HG02798 (cell line): ENCODE results near the gene ST8SIA3.

Experiments used
- ATAC-seq: cut with Tn5 transposase; IDR thresholded peaks from one replicate; pipeline ENCODE4 v1.9.1; 2021; ENCODE audit warnings: mild to moderate bottlenecking; ENCODE audit not compliant: unreplicated experiment, poor library complexity

Gene ST8SIA3

GRCh38 chr18:57352271-57352701 lies at the start of gene ST8SIA3:
TSS of gene ST8SIA3 (plus strand) at chr18:57352557. CDS start at chr18:57352847, 290 bp downstream.
- ATAC-seq, result no peak

GRCh38 chr18:57311472-57311871 lies 40.9 kb upstream of the ST8SIA3 start:
- ATAC-seq, result no peak

GRCh38 chr18:57312346-57313144 lies 39.8 kb upstream of the ST8SIA3 start:
- ATAC-seq, result no peak

GRCh38 chr18:57320603-57321002 lies 31.8 kb upstream of the ST8SIA3 start:
- ATAC-seq, result no peak

GRCh38 chr18:57325491-57326166 lies 26.7 kb upstream of the ST8SIA3 start:
- no peak for ATAC-seq

- ATAC-seq, result no peak
These were observed 25.5 kb upstream of the ST8SIA3 start for GRCh38 chr18:57326718-57327323.

- no peak for ATAC-seq
These were observed 23.7 kb upstream of the ST8SIA3 start for GRCh38 chr18:57328665-57329064.

GRCh38 chr18:57329856-57330255 lies 22.5 kb upstream of the ST8SIA3 start:
- no peak for ATAC-seq

- ATAC-seq, result no peak
These were observed 20.6 kb upstream of the ST8SIA3 start for GRCh38 chr18:57331718-57332117.

GRCh38 chr18:57333940-57334339 lies 18.4 kb upstream of the ST8SIA3 start:
- no peak for ATAC-seq

- no peak for ATAC-seq
These were observed 18.0 kb upstream of the ST8SIA3 start for GRCh38 chr18:57334383-57334782.

GRCh38 chr18:57336343-57336742 lies 16.0 kb upstream of the ST8SIA3 start:
- no peak for ATAC-seq

GRCh38 chr18:57337890-57338289 lies 14.5 kb upstream of the ST8SIA3 start:
- ATAC-seq, result no peak

- no peak for ATAC-seq
These were observed 8.5 kb upstream of the ST8SIA3 start for GRCh38 chr18:57343833-57344232.

- no peak for ATAC-seq
These were observed 5.5 kb upstream of the ST8SIA3 start for GRCh38 chr18:57346876-57347275.

- no peak for ATAC-seq
These were observed 4.6 kb upstream of the ST8SIA3 start for GRCh38 chr18:57347784-57348183.

GRCh38 chr18:57352761-57353136 lies 392 bp downstream of the ST8SIA3 start:
- no peak for ATAC-seq

GRCh38 chr18:57353137-57353939 lies 981 bp downstream of the ST8SIA3 start:
- no peak for ATAC-seq

- ATAC-seq, result no peak
These were observed 1.6 kb downstream of the ST8SIA3 start for GRCh38 chr18:57353940-57354461.

GRCh38 chr18:57359433-57359832 lies 7.1 kb downstream of the ST8SIA3 start:
- ATAC-seq, result no peak
